GM19468 (cell line): ENCODE measurements around the gene RPTOR.

Experiments
- ATAC-seq: cut with Tn5 transposase; IDR thresholded peaks from one replicate; pipeline ENCODE4 v1.9.1; 2021; ENCODE audit warnings: mild to moderate bottlenecking, moderate library complexity, moderate number of reproducible peaks; ENCODE audit not compliant: unreplicated experiment; ENCODE audit errors: extremely low read depth

The RPTOR gene

DNA sequence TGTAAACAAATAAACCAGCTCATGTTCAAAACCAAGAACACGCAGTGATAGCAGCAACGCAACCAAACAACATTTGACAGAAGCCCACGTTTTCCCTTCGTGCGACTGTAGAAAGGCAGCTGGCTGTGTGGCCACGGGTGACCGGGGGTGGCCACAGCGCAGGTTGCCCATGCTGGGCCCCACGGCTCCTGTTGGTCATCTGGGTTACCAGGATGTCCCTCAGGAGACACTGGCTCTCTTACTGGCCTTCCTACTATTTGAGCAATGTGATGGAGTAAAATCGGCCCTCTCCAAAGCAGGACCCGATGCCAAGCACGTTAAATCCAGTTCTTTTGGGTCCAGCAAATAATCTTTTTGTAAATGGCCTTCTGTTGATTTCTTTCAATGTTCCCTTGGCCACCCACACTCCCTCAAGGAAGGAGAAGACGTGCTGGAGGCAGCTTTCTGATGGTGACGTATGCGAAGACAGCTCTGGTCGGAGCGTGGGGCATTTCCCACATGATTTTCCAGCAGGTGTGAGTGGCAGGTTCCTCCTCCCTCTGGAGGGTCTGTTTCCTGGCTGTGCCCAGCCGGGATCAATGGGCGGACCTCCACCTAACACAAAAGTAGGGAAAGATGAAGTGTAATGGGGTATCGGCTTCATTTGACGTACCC, 303.9 kb downstream of the RPTOR start:
- no peak for ATAC-seq

DNA sequence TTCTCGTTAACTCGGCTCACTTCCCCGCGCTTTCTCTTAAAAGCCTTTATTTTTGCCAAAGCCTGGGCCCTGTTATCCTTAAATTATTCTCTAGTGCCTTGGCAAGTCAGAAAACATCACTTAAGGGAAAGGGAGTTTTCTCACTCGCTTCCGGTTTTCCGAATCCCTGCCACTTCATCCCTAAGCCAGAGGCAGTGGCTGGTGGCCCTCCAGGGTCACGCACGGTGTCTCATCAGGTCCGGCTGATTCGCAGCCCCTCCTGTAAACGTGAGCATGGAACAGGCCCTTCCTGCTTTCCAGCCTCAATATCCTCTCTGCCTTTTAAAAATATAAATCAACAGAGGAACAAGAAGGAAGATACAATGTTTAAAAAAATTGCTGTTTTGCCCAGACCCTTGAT, 304.5 kb downstream of the RPTOR start:
- no peak for ATAC-seq

DNA sequence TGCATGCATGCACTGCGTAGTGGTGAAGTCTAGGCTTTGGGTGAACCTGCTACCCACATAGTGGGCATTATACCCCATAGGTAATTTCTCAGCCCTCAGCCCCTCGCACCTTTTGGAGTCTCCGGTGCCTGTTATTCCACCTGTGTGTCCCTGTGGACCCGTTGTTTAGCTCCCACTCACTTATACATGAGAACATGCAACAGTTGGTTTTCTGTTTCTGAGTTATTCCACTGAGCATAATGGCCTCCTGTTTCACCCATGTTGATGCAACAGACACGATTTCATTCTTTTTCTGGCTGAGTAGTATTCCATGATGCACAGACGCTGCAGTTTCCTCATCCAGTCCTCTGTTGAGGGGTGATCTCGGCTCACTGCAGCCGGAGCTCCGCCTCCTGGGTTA, 305.5 kb downstream of the RPTOR start:
- no peak for ATAC-seq

DNA sequence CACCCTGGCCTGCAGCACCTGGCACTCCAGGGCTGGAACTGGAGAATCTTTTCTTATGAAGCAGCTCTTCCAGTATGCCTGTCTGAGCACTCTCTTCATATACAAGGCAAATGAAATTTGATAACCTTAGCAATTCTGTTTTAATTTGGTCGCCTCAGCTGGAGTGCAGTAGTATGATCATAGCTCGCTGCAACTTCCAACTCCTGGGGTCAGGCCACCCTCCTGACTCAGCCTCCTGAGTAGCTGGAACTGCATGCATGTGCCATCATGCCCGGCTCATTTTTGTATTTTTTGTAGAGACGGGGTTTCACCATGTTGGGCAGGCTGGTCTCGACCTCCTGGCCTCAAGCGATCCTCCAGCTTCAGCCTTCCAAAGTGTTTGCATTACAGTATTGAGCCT, 306.2 kb downstream of the RPTOR start:
- no peak for ATAC-seq

GRCh38 chr17:80851277-80851925, 306.8 kb downstream of the RPTOR start:
- ATAC-seq, result no peak

- no peak for ATAC-seq
These were observed 307.9 kb downstream of the RPTOR start for GRCh38 chr17:80852476-80853015.

DNA sequence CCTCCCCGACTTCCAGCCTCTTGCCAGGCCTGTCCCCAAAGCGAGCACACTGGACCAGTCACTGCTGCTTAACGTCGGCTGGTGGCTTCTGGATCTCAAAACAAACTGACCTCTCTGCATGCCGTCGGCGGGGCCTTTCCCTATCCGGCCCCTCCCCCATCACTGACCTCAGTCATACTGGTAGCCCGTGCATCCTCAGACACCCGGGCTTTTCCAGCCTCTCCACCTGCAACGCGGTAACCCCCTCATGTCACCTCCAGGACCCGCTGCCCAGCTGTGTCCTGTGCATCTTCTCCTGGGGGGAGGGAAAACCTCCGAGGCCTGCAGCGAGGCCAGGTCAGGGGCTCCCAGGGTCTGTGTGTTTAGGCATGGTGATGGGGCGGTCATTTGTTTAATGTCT, 308.4 kb downstream of the RPTOR start:
- no peak for ATAC-seq

- ATAC-seq, result no peak
These were observed 309.6 kb downstream of the RPTOR start for GRCh38 chr17:80854220-80854619.

GRCh38 chr17:80855196-80855947, 310.7 kb downstream of the RPTOR start:
- ATAC-seq, result no peak

GRCh38 chr17:80855948-80856862, 311.6 kb downstream of the RPTOR start:
- ATAC-seq, result no peak

GRCh38 chr17:80856863-80857755, 312.5 kb downstream of the RPTOR start:
- ATAC-seq, result no peak

DNA sequence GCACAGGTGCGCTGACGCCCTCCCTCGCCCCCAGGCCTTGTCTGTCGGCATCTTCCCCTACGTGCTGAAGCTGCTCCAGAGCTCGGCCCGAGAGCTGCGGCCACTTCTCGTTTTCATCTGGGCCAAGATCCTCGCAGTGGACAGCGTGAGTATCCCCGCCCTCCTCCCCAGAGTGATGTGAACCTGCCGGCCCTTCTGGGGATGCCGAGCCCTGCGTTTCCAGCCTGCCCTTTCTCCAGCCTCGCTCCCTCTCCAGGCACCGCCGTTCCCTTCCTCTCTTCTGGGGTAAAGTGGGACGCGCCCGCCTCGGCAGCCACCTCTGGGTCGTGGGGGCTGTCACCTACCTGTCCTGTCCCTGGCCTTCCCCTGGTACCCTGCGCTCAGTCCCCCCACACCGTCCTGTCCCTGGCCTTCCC, 313.1 kb downstream of the RPTOR start:
- no peak for ATAC-seq

DNA sequence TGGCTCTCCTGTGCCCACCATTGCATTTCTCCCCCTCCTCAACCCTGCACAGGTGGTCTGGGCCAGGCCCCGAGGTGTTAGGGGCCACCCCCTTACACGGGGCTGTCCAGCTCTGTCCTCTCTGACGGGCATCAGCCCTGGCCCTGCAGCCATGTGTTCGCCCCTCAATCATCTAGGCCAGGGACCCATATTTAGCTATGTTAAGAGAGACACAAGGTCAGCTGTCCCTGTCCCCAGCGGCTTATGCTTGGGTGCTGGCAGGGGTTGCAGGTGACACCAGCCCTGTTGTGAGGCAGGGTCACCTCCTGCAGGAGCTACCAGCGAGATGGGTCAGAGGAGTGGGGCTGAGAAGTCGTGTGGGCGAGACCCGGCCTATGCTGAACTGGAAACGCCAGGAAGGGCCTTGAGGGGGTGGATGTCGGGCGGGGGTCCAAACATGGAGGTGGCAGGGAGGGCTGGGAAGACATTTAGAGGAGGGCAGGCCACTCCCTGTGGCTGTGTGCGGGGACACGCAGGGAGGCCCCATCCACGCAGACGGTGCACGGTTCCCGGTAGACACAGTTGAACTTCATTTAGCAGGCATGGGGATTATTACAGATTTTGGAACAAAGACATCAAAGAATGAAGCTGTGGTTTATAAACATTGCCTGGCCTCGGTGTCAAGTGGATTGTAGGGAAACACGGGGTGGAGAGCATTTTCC, 313.8 kb downstream of the RPTOR start:
- no peak for ATAC-seq

- no peak for ATAC-seq
These were observed 314.6 kb downstream of the RPTOR start for GRCh38 chr17:80859002-80859941.

DNA sequence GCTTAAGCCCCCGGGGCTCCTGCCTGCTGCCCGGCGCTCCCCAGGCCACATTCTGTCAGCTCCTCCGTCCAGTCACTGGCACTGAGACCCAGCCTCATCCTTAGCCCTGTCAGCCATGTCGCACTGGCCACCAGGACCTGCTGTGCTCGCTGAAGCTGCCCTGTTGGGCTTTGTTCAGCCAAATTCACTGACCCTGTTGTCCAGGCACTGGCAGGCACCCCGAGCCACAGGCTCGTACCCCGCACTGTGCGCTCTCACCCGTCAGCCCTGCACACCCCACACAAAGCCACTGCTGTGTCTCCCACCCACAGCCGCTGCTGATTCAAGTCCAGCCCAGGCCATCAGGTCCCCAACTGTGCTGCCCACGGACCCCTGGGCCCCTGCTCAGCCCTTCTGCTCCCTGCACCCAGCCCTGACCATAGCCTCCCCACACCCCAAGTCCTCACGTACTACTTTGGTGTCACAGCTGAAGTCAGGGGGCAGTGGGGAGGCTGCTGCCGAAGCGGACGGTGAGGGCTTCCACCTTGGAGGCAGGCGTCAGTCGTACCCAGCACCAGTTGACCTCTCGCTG, 315.5 kb downstream of the RPTOR start:
- no peak for ATAC-seq

GRCh38 chr17:80860703-80861417, 316.2 kb downstream of the RPTOR start:
- ATAC-seq, result no peak

DNA sequence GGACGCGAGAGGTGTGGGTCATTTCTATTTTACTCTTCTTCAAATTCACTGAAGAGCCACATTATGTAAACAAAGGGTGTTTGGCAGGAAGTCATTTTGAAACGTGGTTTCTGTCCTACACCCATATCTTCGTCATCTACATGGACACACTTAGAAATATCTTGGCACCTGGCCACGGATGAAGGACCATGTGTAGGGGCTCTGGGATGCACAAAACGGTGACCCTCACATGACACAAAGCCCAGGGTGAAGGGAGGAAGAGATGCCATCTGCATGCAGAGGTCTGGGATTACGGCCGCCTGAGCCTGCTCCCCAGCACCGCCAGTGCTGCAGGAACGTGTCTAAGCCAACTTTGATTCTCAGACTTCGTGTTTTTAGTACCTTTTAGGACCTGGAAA, 316.8 kb downstream of the RPTOR start:
- no peak for ATAC-seq
